HepG2 (cell line): ENCODE measurements around the gene PTGDS. TPM values are rescaled to one million over a fixed set of nuclear protein-coding genes. Genes with fewer than 3 reads are reported as not detected.
A peak's percentile ranks its signal among the peaks of the same experiment; 100 is the strongest.

ENCODE experiments used
- ETV5 ChIP-seq: IDR thresholded peaks from 2 replicates; pipeline ENCODE4 v1.6.1; 2018; ENCODE audit warnings: missing biosample characterization, missing genetic modification reagents, inconsistent platforms, borderline replicate concordance
- FOXJ3 ChIP-seq: sonication (generic); formaldehyde crosslinking; IDR thresholded peaks from 2 replicates; pipeline ENCODE4 v1.4.0; 2020; ENCODE audit warnings: missing genetic modification reagents, mild to moderate bottlenecking, borderline replicate concordance
- HNRNPL ChIP-seq: fragments of 200-400 bp; formaldehyde crosslinking; IDR thresholded peaks from 2 replicates; pipeline ENCODE4 v1.6.1; 2017; ENCODE audit warnings: mild to moderate bottlenecking, low read depth, low read length
- LBX2 ChIP-seq: sonication (generic); formaldehyde crosslinking; IDR thresholded peaks from 2 replicates; pipeline ENCODE4 v1.5.0; 2020; ENCODE audit warnings: missing genetic modification reagents, mild to moderate bottlenecking, borderline replicate concordance
- NFIB ChIP-seq: sonication (generic); formaldehyde crosslinking; IDR thresholded peaks from 2 replicates; pipeline ENCODE4 v1.9.0; 2021; ENCODE audit warnings: missing genetic modification reagents, mild to moderate bottlenecking, borderline replicate concordance
- ZBTB20 ChIP-seq: sonication (generic); formaldehyde crosslinking; IDR thresholded peaks from 2 replicates; pipeline ENCODE4 v1.8.1; 2023; ENCODE audit warnings: missing genetic modification reagents, low read depth, mild to moderate bottlenecking, borderline replicate concordance
- ZNF687 ChIP-seq: sonication (generic); formaldehyde crosslinking; IDR thresholded peaks from 2 replicates; pipeline ENCODE4 v1.5.1; 2020; ENCODE audit warnings: mild to moderate bottlenecking, missing genetic modification reagents, moderate library complexity
- ZNF770 ChIP-seq: sonication (generic); formaldehyde crosslinking; IDR thresholded peaks from 2 replicates; pipeline ENCODE4 v1.5.0; 2020; ENCODE audit warnings: mild to moderate bottlenecking, missing genetic modification reagents
- ZSCAN25 ChIP-seq: sonication (generic); formaldehyde crosslinking; IDR thresholded peaks from 2 replicates; pipeline ENCODE4 v1.8.0; 2022; ENCODE audit warnings: mild to moderate bottlenecking, missing genetic modification reagents
- polyA plus RNA-seq, 8 experiments: library from polyadenylated mRNA; depleted of rRNA in 3 of 8; stranded (reverse) in 7 of 8; unstranded in 1 of 8; fragments of >200 nt; fragmentation: Illumina TruSeq in 4 of 8; extraction: Trizol in 4 of 8; gene quantifications; 2 replicates each; pipeline versions ENCODE4 v1.2.1 to v1.2.3, GENCODE V29; 2011 to 2016; ENCODE audit warnings: low read depth in 4 of 8, missing spikeins in 1 of 8, mixed read lengths in 1 of 8; ENCODE audit not compliant: insufficient read depth in 1 of 8
- total RNA-seq, 5 experiments: library from RNA; depleted of rRNA; stranded (reverse); fragments of >200 nt; fragmentation: Illumina TruSeq; extraction: Trizol; gene quantifications; 2 replicates each; pipeline ENCODE4 v1.2.3, GENCODE V29; 2016; ENCODE audit warnings: low read depth in 1 of 5

Gene PTGDS
- total and polyA plus RNA-seq, 2 of the 13 experiments (the other 11 are each of a cell fraction or from before 2014, with no cell fraction given), result 0.33 to 0.50 TPM

GRCh38 chr9:137030538-137031527 is 53.5 kb downstream of the PTGDS start (continued):
- TF ChIP-seq ZNF770 (CRISPR knock-in tag), result no peak
- peak; percentile 88 for TF ChIP-seq HNRNPL
- TF ChIP-seq ZNF687 (CRISPR knock-in tag), result peak; percentile 44
- no peak for TF ChIP-seq LBX2 (CRISPR knock-in tag)
- no peak for TF ChIP-seq FOXJ3 (CRISPR knock-in tag)
- 0 out of 2 replicates have a peak, but pooled peaks have one; percentile 23 for TF ChIP-seq ETV5 (CRISPR knock-in tag)
- no peak for TF ChIP-seq ZBTB20
- 0 out of 2 replicates have a peak, but pooled peaks have one; percentile 50 for TF ChIP-seq NFIB (CRISPR knock-in tag)
- peak; percentile 84 for TF ChIP-seq ZSCAN25

Other genes starting within 250 kb of the PTGDS start
Only the 30 nearest of the 37 such genes appear.
- not detected in 2 replicates for gene LCN8, start 219.3 kb upstream of the PTGDS start, total RNA-seq (2016; rRNA removed; fragmentation: Illumina TruSeq; extraction: Trizol)
- gene LCN8, start 219.3 kb upstream of the PTGDS start, polyA plus RNA-seq (2011; rRNA removed), result 0.15 TPM in 1 of 2 replicates, not detected in the other
- gene LCN15, start 213.0 kb upstream of the PTGDS start, total RNA-seq (2016; rRNA removed; fragmentation: Illumina TruSeq; extraction: Trizol), result 0.29 and 1.3 TPM in 2 replicates
- gene LCN15, start 213.0 kb upstream of the PTGDS start, polyA plus RNA-seq (2011; rRNA removed), result 32.9 and 53.7 TPM in 2 replicates
- gene TMEM141, start 186.2 kb upstream of the PTGDS start, total RNA-seq (2016; rRNA removed; fragmentation: Illumina TruSeq; extraction: Trizol), result 81.0 and 84.7 TPM in 2 replicates
- 199 and 202 TPM in 2 replicates for gene TMEM141, start 186.2 kb upstream of the PTGDS start, polyA plus RNA-seq (2011; rRNA removed)
- gene CCDC183, start 181.2 kb upstream of the PTGDS start, total RNA-seq (2016; rRNA removed; fragmentation: Illumina TruSeq; extraction: Trizol), result 3.0 and 5.0 TPM in 2 replicates
- 66.4 and 91.2 TPM in 2 replicates for gene CCDC183, start 181.2 kb upstream of the PTGDS start, polyA plus RNA-seq (2011; rRNA removed)
- gene RABL6, start 169.6 kb upstream of the PTGDS start, total RNA-seq (2016; rRNA removed; fragmentation: Illumina TruSeq; extraction: Trizol), result 66.4 and 81.5 TPM in 2 replicates
- gene RABL6, start 169.6 kb upstream of the PTGDS start, polyA plus RNA-seq (2011; rRNA removed), result 125 and 139 TPM in 2 replicates
- 0.48 and 1.1 TPM in 2 replicates for gene AJM1, start 135.0 kb upstream of the PTGDS start, total RNA-seq (2016; rRNA removed; fragmentation: Illumina TruSeq; extraction: Trizol)
- 1.2 and 1.4 TPM in 2 replicates for gene AJM1, start 135.0 kb upstream of the PTGDS start, polyA plus RNA-seq (2011; rRNA removed)
- gene PHPT1, start 128.1 kb upstream of the PTGDS start, total RNA-seq (2016; rRNA removed; fragmentation: Illumina TruSeq; extraction: Trizol), result 155 and 192 TPM in 2 replicates
- 184 and 189 TPM in 2 replicates for gene PHPT1, start 128.1 kb upstream of the PTGDS start, polyA plus RNA-seq (2011; rRNA removed)
- 1.2 and 6.0 TPM in 2 replicates for gene MAMDC4, start 125.2 kb upstream of the PTGDS start, total RNA-seq (2016; rRNA removed; fragmentation: Illumina TruSeq; extraction: Trizol)
- gene MAMDC4, start 125.2 kb upstream of the PTGDS start, polyA plus RNA-seq (2011; rRNA removed), result 6.8 and 7.9 TPM in 2 replicates
- 379 and 474 TPM in 2 replicates for gene EDF1, start 111.2 kb upstream of the PTGDS start, total RNA-seq (2016; rRNA removed; fragmentation: Illumina TruSeq; extraction: Trizol)
- gene EDF1, start 111.2 kb upstream of the PTGDS start, polyA plus RNA-seq (2011; rRNA removed), result 235 and 269 TPM in 2 replicates
- 13.4 and 13.6 TPM in 2 replicates for gene TRAF2, start 91.0 kb upstream of the PTGDS start, total RNA-seq (2016; rRNA removed; fragmentation: Illumina TruSeq; extraction: Trizol)
- 12.4 and 15.5 TPM in 2 replicates for gene TRAF2, start 91.0 kb upstream of the PTGDS start, polyA plus RNA-seq (2011; rRNA removed)
- gene FBXW5, start 32.8 kb upstream of the PTGDS start, total RNA-seq (2016; rRNA removed; fragmentation: Illumina TruSeq; extraction: Trizol), result 47.4 and 60.4 TPM in 2 replicates
- gene FBXW5, start 32.8 kb upstream of the PTGDS start, polyA plus RNA-seq (2011; rRNA removed), result 52.0 and 76.2 TPM in 2 replicates
- 2.0 and 4.9 TPM in 2 replicates for gene C8G, start 32.3 kb upstream of the PTGDS start, total RNA-seq (2016; rRNA removed; fragmentation: Illumina TruSeq; extraction: Trizol)
- 12.8 and 18.3 TPM in 2 replicates for gene C8G, start 32.3 kb upstream of the PTGDS start, polyA plus RNA-seq (2011; rRNA removed)
- 1.2 and 3.4 TPM in 2 replicates for gene LCN12, start 25.2 kb upstream of the PTGDS start, total RNA-seq (2016; rRNA removed; fragmentation: Illumina TruSeq; extraction: Trizol)
- 6.9 and 7.5 TPM in 2 replicates for gene LCN12, start 25.2 kb upstream of the PTGDS start, polyA plus RNA-seq (2011; rRNA removed)
- gene LCNL1, start 5.5 kb downstream of the PTGDS start, total RNA-seq (2016; rRNA removed; fragmentation: Illumina TruSeq; extraction: Trizol), result not detected in 2 replicates
- gene LCNL1, start 5.5 kb downstream of the PTGDS start, polyA plus RNA-seq (2011; rRNA removed), result not detected in 2 replicates
- 20.7 and 31.9 TPM in 2 replicates for gene PAXX, start 14.9 kb downstream of the PTGDS start, total RNA-seq (2016; rRNA removed; fragmentation: Illumina TruSeq; extraction: Trizol)
- 14.0 and 18.0 TPM in 2 replicates for gene PAXX, start 14.9 kb downstream of the PTGDS start, polyA plus RNA-seq (2011; rRNA removed)
- gene CLIC3, start 19.1 kb downstream of the PTGDS start, total RNA-seq (2016; rRNA removed; fragmentation: Illumina TruSeq; extraction: Trizol), result 0.34 and 0.51 TPM in 2 replicates
- gene CLIC3, start 19.1 kb downstream of the PTGDS start, polyA plus RNA-seq (2011; rRNA removed), result 1.5 and 1.6 TPM in 2 replicates
- 0.72 and 2.9 TPM in 2 replicates for gene ABCA2, start 50.7 kb downstream of the PTGDS start, total RNA-seq (2016; rRNA removed; fragmentation: Illumina TruSeq; extraction: Trizol)
- gene ABCA2, start 50.7 kb downstream of the PTGDS start, polyA plus RNA-seq (2011; rRNA removed), result 19.2 and 21.0 TPM in 2 replicates
- not detected in 2 replicates for gene FUT7, start 54.6 kb downstream of the PTGDS start, total RNA-seq (2016; rRNA removed; fragmentation: Illumina TruSeq; extraction: Trizol)
- gene FUT7, start 54.6 kb downstream of the PTGDS start, polyA plus RNA-seq (2011; rRNA removed), result 0.05 TPM in 1 of 2 replicates, not detected in the other
- 0.63 and 0.84 TPM in 2 replicates for gene NPDC1, start 68.7 kb downstream of the PTGDS start, total RNA-seq (2016; rRNA removed; fragmentation: Illumina TruSeq; extraction: Trizol)
- 5.4 and 7.0 TPM in 2 replicates for gene NPDC1, start 68.7 kb downstream of the PTGDS start, polyA plus RNA-seq (2011; rRNA removed)
- gene ENTPD2, start 76.6 kb downstream of the PTGDS start, total RNA-seq (2016; rRNA removed; fragmentation: Illumina TruSeq; extraction: Trizol), result 0.87 and 0.95 TPM in 2 replicates
- gene ENTPD2, start 76.6 kb downstream of the PTGDS start, polyA plus RNA-seq (2011; rRNA removed), result 3.2 and 4.1 TPM in 2 replicates
- gene SAPCD2, start 93.1 kb downstream of the PTGDS start, total RNA-seq (2016; rRNA removed; fragmentation: Illumina TruSeq; extraction: Trizol), result 35.9 and 42.8 TPM in 2 replicates
- gene SAPCD2, start 93.1 kb downstream of the PTGDS start, polyA plus RNA-seq (2011; rRNA removed), result 18.7 and 21.9 TPM in 2 replicates
- gene UAP1L1, start 100.0 kb downstream of the PTGDS start, total RNA-seq (2016; rRNA removed; fragmentation: Illumina TruSeq; extraction: Trizol), result 6.2 and 6.4 TPM in 2 replicates
- 5.4 and 6.0 TPM in 2 replicates for gene UAP1L1, start 100.0 kb downstream of the PTGDS start, polyA plus RNA-seq (2011; rRNA removed)
- 19.0 and 48.9 TPM in 2 replicates for gene MAN1B1, start 109.5 kb downstream of the PTGDS start, total RNA-seq (2016; rRNA removed; fragmentation: Illumina TruSeq; extraction: Trizol)
- gene MAN1B1, start 109.5 kb downstream of the PTGDS start, polyA plus RNA-seq (2011; rRNA removed), result 59.5 and 60.6 TPM in 2 replicates
- gene DPP7, start 137.2 kb downstream of the PTGDS start, total RNA-seq (2016; rRNA removed; fragmentation: Illumina TruSeq; extraction: Trizol), result 0.66 and 1.2 TPM in 2 replicates
- 4.5 and 6.5 TPM in 2 replicates for gene DPP7, start 137.2 kb downstream of the PTGDS start, polyA plus RNA-seq (2011; rRNA removed)
- not detected in 2 replicates for gene GRIN1, start 161.7 kb downstream of the PTGDS start, total RNA-seq (2016; rRNA removed; fragmentation: Illumina TruSeq; extraction: Trizol)
- 0.05 and 0.13 TPM in 2 replicates for gene GRIN1, start 161.7 kb downstream of the PTGDS start, polyA plus RNA-seq (2011; rRNA removed)
- not detected in 2 replicates for gene LRRC26, start 192.5 kb downstream of the PTGDS start, total RNA-seq (2016; rRNA removed; fragmentation: Illumina TruSeq; extraction: Trizol)
- gene LRRC26, start 192.5 kb downstream of the PTGDS start, polyA plus RNA-seq (2011; rRNA removed), result not detected in 2 replicates
- not detected in 2 replicates for gene TMEM210, start 194.6 kb downstream of the PTGDS start, total RNA-seq (2016; rRNA removed; fragmentation: Illumina TruSeq; extraction: Trizol)
- gene TMEM210, start 194.6 kb downstream of the PTGDS start, polyA plus RNA-seq (2011; rRNA removed), result not detected in 2 replicates
- gene ANAPC2, start 211.1 kb downstream of the PTGDS start, total RNA-seq (2016; rRNA removed; fragmentation: Illumina TruSeq; extraction: Trizol), result 7.4 and 12.3 TPM in 2 replicates
- gene ANAPC2, start 211.1 kb downstream of the PTGDS start, polyA plus RNA-seq (2011; rRNA removed), result 15.4 and 21.6 TPM in 2 replicates
- 41.2 and 49.4 TPM in 2 replicates for gene SSNA1, start 211.2 kb downstream of the PTGDS start, total RNA-seq (2016; rRNA removed; fragmentation: Illumina TruSeq; extraction: Trizol)
- 35.9 and 44.8 TPM in 2 replicates for gene SSNA1, start 211.2 kb downstream of the PTGDS start, polyA plus RNA-seq (2011; rRNA removed)
- 17.5 and 19.2 TPM in 2 replicates for gene TPRN, start 223.2 kb downstream of the PTGDS start, total RNA-seq (2016; rRNA removed; fragmentation: Illumina TruSeq; extraction: Trizol)
- gene TPRN, start 223.2 kb downstream of the PTGDS start, polyA plus RNA-seq (2011; rRNA removed), result 10.1 and 12.4 TPM in 2 replicates